K562 (cell line): ENCODE measurements around the gene CHN2.

Source experiments
- FOS ChIP-seq: IDR thresholded peaks from 3 replicates; pipeline ENCODE4 v1.6.1; 2011; ENCODE audit not compliant: insufficient read length; ENCODE audit errors: extremely low read depth
- POLR2A ChIP-seq: fragments of 450-650 bp; conservative IDR thresholded peaks from 2 replicates; pipeline ENCODE4 v1.6.1; 2016
- TAF7 ChIP-seq: fragments of 450-650 bp; IDR thresholded peaks from 2 replicates; pipeline ENCODE4 v1.6.1; 2016; ENCODE audit warnings: missing genetic modification characterization, missing compliant biosample characterization
- TF ChIP-seq, protein P1 (sequence below): sonication (generic); formaldehyde crosslinking; IDR thresholded peaks from 2 replicates; pipeline ENCODE4 v1.9.0; 2022; ENCODE audit warnings: mild to moderate bottlenecking, missing genetic modification reagents
- TF ChIP-seq, protein P2 (sequence below), 3 experiments: IDR thresholded peaks in 2 of 3; conservative IDR thresholded peaks in 1 of 3; 2 replicates each; pipeline ENCODE4 v1.5.1; 2011 to 2012; ENCODE audit warnings: low read length in 3 of 3, mild to moderate bottlenecking in 3 of 3, control low read depth in 2 of 3, improper control_type of control experiment in 1 of 3, inconsistent platforms in 1 of 3, low read depth in 1 of 3, mixed read lengths in 1 of 3, moderate library complexity in 1 of 3; ENCODE audit not compliant: insufficient read depth in 2 of 3

DNA sequence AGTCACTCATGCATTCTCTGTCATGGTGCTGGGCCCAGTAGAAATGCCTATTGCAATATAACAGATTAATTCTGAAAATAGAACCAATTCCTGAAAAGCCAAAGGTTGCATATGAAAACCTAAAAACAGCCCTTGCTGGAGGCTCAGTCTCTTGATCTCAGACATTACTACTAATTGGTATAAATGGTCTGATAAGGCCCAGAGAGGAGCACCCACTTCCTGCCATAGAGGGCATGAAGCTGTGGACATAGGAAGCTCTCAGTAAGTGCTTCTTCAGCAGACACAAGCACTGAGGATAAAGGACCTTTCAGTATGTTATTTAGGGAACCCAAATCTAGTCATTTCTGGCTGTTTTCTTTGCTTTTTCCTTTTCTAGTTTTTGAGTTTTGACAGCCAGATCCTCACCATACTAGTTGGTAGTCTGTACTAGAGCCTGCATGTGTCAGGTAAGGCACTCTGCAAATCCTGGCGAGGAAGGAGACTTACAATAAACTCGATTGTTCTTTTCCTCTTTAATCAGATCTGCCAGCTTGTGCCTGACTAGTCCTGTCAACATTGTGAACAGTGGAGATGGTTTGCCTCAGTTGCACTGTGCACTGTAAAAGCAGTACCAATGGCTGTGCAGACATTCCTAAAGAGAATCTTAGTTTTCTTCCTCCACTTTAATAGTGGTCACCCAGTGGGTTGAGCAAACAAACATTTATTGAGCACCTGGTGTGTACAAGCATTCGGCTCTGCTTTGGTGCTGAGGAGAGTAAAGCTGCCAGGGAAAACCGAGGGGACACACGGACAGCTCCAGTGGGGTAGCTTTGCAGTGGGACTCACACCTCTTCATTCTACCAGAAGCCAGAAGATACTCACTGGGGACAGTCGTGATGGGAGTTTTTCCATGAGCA lies 140.9 kb downstream of the CHN2 start:
- TF ChIP-seq FOS, result no peak
- TF ChIP-seq, protein P1, sequence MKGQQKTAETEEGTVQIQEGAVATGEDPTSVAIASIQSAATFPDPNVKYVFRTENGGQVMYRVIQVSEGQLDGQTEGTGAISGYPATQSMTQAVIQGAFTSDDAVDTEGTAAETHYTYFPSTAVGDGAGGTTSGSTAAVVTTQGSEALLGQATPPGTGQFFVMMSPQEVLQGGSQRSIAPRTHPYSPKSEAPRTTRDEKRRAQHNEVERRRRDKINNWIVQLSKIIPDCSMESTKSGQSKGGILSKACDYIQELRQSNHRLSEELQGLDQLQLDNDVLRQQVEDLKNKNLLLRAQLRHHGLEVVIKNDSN (CRISPR knock-in tag), result no peak
- no peak for TF ChIP-seq TAF7 (tag)
- TF ChIP-seq, protein P2, sequence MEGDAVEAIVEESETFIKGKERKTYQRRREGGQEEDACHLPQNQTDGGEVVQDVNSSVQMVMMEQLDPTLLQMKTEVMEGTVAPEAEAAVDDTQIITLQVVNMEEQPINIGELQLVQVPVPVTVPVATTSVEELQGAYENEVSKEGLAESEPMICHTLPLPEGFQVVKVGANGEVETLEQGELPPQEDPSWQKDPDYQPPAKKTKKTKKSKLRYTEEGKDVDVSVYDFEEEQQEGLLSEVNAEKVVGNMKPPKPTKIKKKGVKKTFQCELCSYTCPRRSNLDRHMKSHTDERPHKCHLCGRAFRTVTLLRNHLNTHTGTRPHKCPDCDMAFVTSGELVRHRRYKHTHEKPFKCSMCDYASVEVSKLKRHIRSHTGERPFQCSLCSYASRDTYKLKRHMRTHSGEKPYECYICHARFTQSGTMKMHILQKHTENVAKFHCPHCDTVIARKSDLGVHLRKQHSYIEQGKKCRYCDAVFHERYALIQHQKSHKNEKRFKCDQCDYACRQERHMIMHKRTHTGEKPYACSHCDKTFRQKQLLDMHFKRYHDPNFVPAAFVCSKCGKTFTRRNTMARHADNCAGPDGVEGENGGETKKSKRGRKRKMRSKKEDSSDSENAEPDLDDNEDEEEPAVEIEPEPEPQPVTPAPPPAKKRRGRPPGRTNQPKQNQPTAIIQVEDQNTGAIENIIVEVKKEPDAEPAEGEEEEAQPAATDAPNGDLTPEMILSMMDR (IDR thresholded peaks at IDR 0.05 in 2 of 3, conservative IDR thresholded peaks at IDR 0.05 in 1 of 3; ENCODE audit: insufficient read depth in 2 of 3, low read depth in 1 of 3, low read length in 3 of 3), result no peak
- TF ChIP-seq POLR2A, result no peak
